Heart right ventricle (tissue), 16 donors: Measurements from ENCODE around the gene RGP1. TPM values are rescaled to one million over a fixed set of nuclear protein-coding genes. Genes with fewer than 3 reads are reported as not detected.

Experiments used
- ATAC-seq, 8 donors: fragments of 200-7000 bp; cut with Tn5 transposase; one replicate each; pipeline ENCODE4 v1.9.1; 2020; ENCODE audit warnings: mild to moderate bottlenecking in 8 of 8, moderate library complexity in 8 of 8, moderate number of reproducible peaks in 1 of 8
- DNase-seq, 2 donors: peaks; one replicate each; pipeline ENCODE4 v3.0.0-alpha.2; 2020
- H3K27ac ChIP-seq, 10 donors: fragments of 200-600 bp; sonication (generic) in 2 of 10; one replicate each; pipeline versions ENCODE4 v1.5.0 to v1.8.0; 2020 to 2022; ENCODE audit warnings: mild to moderate bottlenecking in 3 of 10
- H3K27me3 ChIP-seq, 7 donors: fragments of 200-600 bp; one replicate each; pipeline ENCODE4 v1.8.0; 2021 to 2022; ENCODE audit warnings: mild to moderate bottlenecking in 2 of 7
- H3K36me3 ChIP-seq, 9 donors: fragments of 200-600 bp; sonication (generic) in 1 of 9; one replicate each; pipeline versions ENCODE4 v1.5.0 to v1.8.0; 2020 to 2022; ENCODE audit warnings: mild to moderate bottlenecking in 2 of 9
- H3K4me1 ChIP-seq, 9 donors: fragments of 200-600 bp; sonication (generic) in 1 of 9; one replicate each; pipeline versions ENCODE4 v1.5.0 to v1.8.0; 2020 to 2022; ENCODE audit warnings: mild to moderate bottlenecking in 4 of 9
- H3K4me3 ChIP-seq, 10 donors: fragments of 200-600 bp; sonication (generic) in 2 of 10; one replicate each; pipeline versions ENCODE4 v1.5.0 to v1.8.0; 2020 to 2022; ENCODE audit warnings: mild to moderate bottlenecking in 7 of 10, moderate library complexity in 2 of 10
- H3K9me3 ChIP-seq, 11 donors: fragments of 200-600 bp in 10 of 11; sonication (generic) in 2 of 11; one replicate each; pipeline versions ENCODE4 v1.5.0 to v1.8.0; 2013 to 2022; ENCODE audit warnings: mild to moderate bottlenecking in 2 of 11, control low read depth in 1 of 11, moderate library complexity in 1 of 11
- CTCF ChIP-seq, 9 donors: fragments of 200-600 bp; sonication (generic) in 2 of 9; IDR thresholded peaks; one replicate each; pipeline versions ENCODE4 v1.5.0 to v1.8.0; 2021 to 2022; ENCODE audit warnings: antibody characterized with exemption in 9 of 9, mild to moderate bottlenecking in 5 of 9, moderate library complexity in 1 of 9
- WGBS, 2 donors: extraction: QIAGEN DNeasy Blood & Tissue Kit; methylation state at CpG; one replicate each; pipeline ENCODE4 v1.1.7; 2013; ENCODE audit warnings: inconsistent platforms in 1 of 2; 5-methylcytosine and 5-hydroxymethylcytosine counted together
- intact Hi-C, 10 donors: fragments of 100-400 bp; cut with DNase I; formaldehyde crosslinking; loops; one replicate each; pipeline versions ENCODE4 v1.11.1 to v1.14.2; 2022
- polyA plus RNA-seq, 2 donors: library from polyadenylated mRNA; stranded (reverse); fragments of 200-250 nt; gene quantifications; one replicate each; pipeline ENCODE4 v1.2.3, GENCODE V29; 2013
- total RNA-seq, 10 donors: library from RNA; stranded (reverse); fragmentation: NEBNext Ultra II Directional in 3 of 10; extraction: Animal tissue kit (Norgen Biotek cat#: 25700) in 3 of 10; gene quantifications; one replicate each; pipeline versions ENCODE4 v1.2.1 to v1.2.4, GENCODE V29; 2021 to 2023
- donor health status: Arrhythmogenic right ventricular cardiomyopathy.
- donor health status: ischemic (EF 13 %, LVEDD 7.1; RV severe dilation, severe dysfunction).
- donor health status: healthy with polysubstance abuse.
- donor health status: DM: no; HTN: yes; CAD: no.
- donor health status: DM: no; HTN: no; CAD: no.
- donor health status: ischemic (EF 25% LVEDD 6.9; RV normal size, moderate dysfunction).
- donor health status: ischemic (EF 25% LVEDD 5.7; RV mildly dilated, moderate dysfunction).
- donor health status: healthy.
- donor health status: DM: yes; HTN: yes; CAD: no.
- donor health status: Ischemic cardiomyopathy.
- donor health status: ischemic (EF 35%, LVEDD 5.7; RV mildly dilated, moderate dysfunction).
- donor health status: nonischemic (EF 11% LVEDD 7.7; RV severe dilation, severe dysfunction).
- donor health status: DM: yes; HTN: yes; CAD: no.
- donor health status: PGD.
- donor health status: ischemic (EF 29% LVEDD 5.4; RV normal size, mild dysfunction).
- donor health status: nonischemic (EF 23%, LVEDD 6.1; RV moderate dilation, normal function).

RGP1 gene
- total and polyA plus RNA-seq, 12 donors, result 8.2 to 39.4 (median 32.1) TPM

GRCh38 chr9:35728041-35728971, 20.8 kb upstream of the RGP1 start:
- no peak for TF ChIP-seq CTCF (IDR thresholded peaks at IDR 0.05)
- peak overlapping the region in 9 of 10 donors; percentile 13 to 92 (median 71) for H3K4me3 ChIP-seq
- H3K27me3 ChIP-seq, result no peaks in the 10 kb centered on the region
- WGBS, 2 donors, result 1 to 2% methylated on average over 10 of the region's 10 CpGs
- DNase-seq (peak; percentile 73 to 85), ATAC-seq (peak; percentile 18 to 57 (median 36))
- intact Hi-C loops, result loop anchor here in 8 of 10 donors (1.0 to 10.0 kb wide), 8 partner anchors 36 to 126 kb away; partner anchors contain the start of genes ARHGEF39 (in 2 of the 8), CCDC107 (in 2 of the 8) and RMRP (in 2 of the 8)
- H3K4me1 ChIP-seq, result peaks cover 48 to 68% (median 61%) of the 10 kb centered on the region in 9 donors
- H3K27ac ChIP-seq, result peak overlapping the region; percentile 60 to 99 (median 98)
- peaks cover 0 to 46% (median 19%) of the 10 kb centered on the region in 9 donors for H3K36me3 ChIP-seq
- H3K9me3 ChIP-seq, result no peaks in the 10 kb centered on the region

- TF ChIP-seq CTCF (IDR thresholded peaks at IDR 0.05), result no peak
- intact Hi-C loops, result loop anchor here in 8 of 10 donors (2.0 to 10.0 kb wide), 7 partner anchors 37 to 127 kb away; partner anchors contain the start of genes ARHGEF39 (in 2 of the 8), CCDC107 (in 2 of the 8) and RMRP (in 2 of the 8)
- Histone ChIP-seq H3K4me3 (peak overlapping the region in 9 of 10 donors; percentile 23 to 98 (median 88)), H3K9me3 (no peaks in the 10 kb centered on the region), H3K27ac (peak overlapping the region in 9 of 10 donors; percentile 60 to 99 (median 99)), H3K36me3 (peaks cover 0 to 41% (median 11%) of the 10 kb centered on the region in 9 donors), H3K27me3 (no peaks in the 10 kb centered on the region), H3K4me1 (peaks cover 54 to 76% (median 69%) of the 10 kb centered on the region in 9 donors)
- no peak for ATAC-seq
- no peak for DNase-seq
- 42 to 54% methylated on average over 3 of the region's 3 CpGs for WGBS, 2 donors
Observed at GRCh38 chr9:35729101-35729500, 20.0 kb upstream of the RGP1 start.

- ATAC-seq (no peak), DNase-seq (peak; percentile 54 to 61)
- no peaks in the 10 kb centered on the region for H3K9me3 ChIP-seq
- intact Hi-C loops, result loop anchor here in 9 of 10 donors (2.0 to 10.0 kb wide), 11 partner anchors 33 to 128 kb away; partner anchors contain the start of genes CCDC107 (in 3 of the 9), RMRP (in 3 of the 9), ARHGEF39 (in 2 of the 9) and FAM221B (in 1 of the 9)
- H3K4me1 ChIP-seq, result peaks cover 54 to 81% (median 69%) of the 10 kb centered on the region in 9 donors
- H3K27ac ChIP-seq, result peak overlapping the region in 9 of 10 donors; percentile 60 to 99 (median 99)
- WGBS, 2 donors, result 13 to 18% methylated on average over 6 of the region's 6 CpGs
- TF ChIP-seq CTCF (IDR thresholded peaks at IDR 0.05), result peak; percentile 21 to 59 (median 54)
- peaks cover 0 to 41% (median 3%) of the 10 kb centered on the region in 9 donors for H3K36me3 ChIP-seq
- H3K27me3 ChIP-seq, result no peaks in the 10 kb centered on the region
- peak overlapping the region in 9 of 10 donors; percentile 65 to 98 (median 88) for H3K4me3 ChIP-seq
Observed at GRCh38 chr9:35729700-35730485, 19.2 kb upstream of the RGP1 start.
